ENCODE measurements around the gene LRRC45.
A peak's percentile ranks its signal among the peaks of the same experiment; 100 is the strongest.

The LRRC45 gene

GRCh38 chr17:82021107-82021899 is 1.8 kb upstream of the LRRC45 start:
- Histone ChIP-seq H3K9ac (ENCODE audit: low read length) (peak overlapping the region; percentile 99), H3K36me3 (ENCODE audit: low read length) (no peaks in the 10 kb centered on the region), H3K9me3 (ENCODE audit: insufficient read depth, low read length) (no peaks in the 10 kb centered on the region), H3K4me2 (ENCODE audit: low read depth, low read length, poor library complexity, severe bottlenecking) (peak overlapping the region; percentile 89), H3K4me3 (ENCODE audit: insufficient read depth, low read length, poor library complexity, severe bottlenecking) (peak overlapping the region; percentile 97), H2AFZ (ENCODE audit: low read depth, low read length, severe bottlenecking) (no peak overlapping the region), H3K9me2 (replicated peaks; ENCODE audit: insufficient read depth, low read length) (no peaks in the 10 kb centered on the region), H3K27ac (ENCODE audit: low read depth, low read length) (peak overlapping the region; percentile 73), H3K27me3 (ENCODE audit: low read length) (no peaks in the 10 kb centered on the region), H3F3A (ENCODE audit: insufficient read depth) (0 out of 2 replicates have a peak, but pooled peaks cover 6% of the 10 kb centered on the region), H3K79me2 (ENCODE audit: insufficient read depth, low read length) (peaks cover 25% of the 10 kb centered on the region), H4K20me1 (ENCODE audit: low read depth, low read length) (no peaks in the 10 kb centered on the region)
- no peak for TF ChIP-seq EZH2phosphoT487 (conservative IDR thresholded peaks at IDR 0.05; ENCODE audit: low read length)
- TF ChIP-seq CTCF (IDR thresholded peaks at IDR 0.05; ENCODE audit: insufficient read depth, low read length, poor library complexity, severe bottlenecking), result peak; percentile 66

- Histone ChIP-seq H3K36me3 (ENCODE audit: low read length) (no peaks in the 10 kb centered on the region), H2AFZ (ENCODE audit: low read depth, low read length, severe bottlenecking) (no peak overlapping the region), H3F3A (ENCODE audit: insufficient read depth) (0 out of 2 replicates have a peak, but pooled peaks cover 6% of the 10 kb centered on the region), H3K4me3 (ENCODE audit: insufficient read depth, low read length, poor library complexity, severe bottlenecking) (peak overlapping the region; percentile 97), H3K27ac (ENCODE audit: low read depth, low read length) (peak overlapping the region; percentile 73), H3K9ac (ENCODE audit: low read length) (peak overlapping the region; percentile 99), H3K9me2 (replicated peaks; ENCODE audit: insufficient read depth, low read length) (no peaks in the 10 kb centered on the region), H3K79me2 (ENCODE audit: insufficient read depth, low read length) (peaks cover 25% of the 10 kb centered on the region), H4K20me1 (ENCODE audit: low read depth, low read length) (no peaks in the 10 kb centered on the region), H3K9me3 (ENCODE audit: insufficient read depth, low read length) (no peaks in the 10 kb centered on the region), H3K27me3 (ENCODE audit: low read length) (no peaks in the 10 kb centered on the region), H3K4me2 (ENCODE audit: low read depth, low read length, poor library complexity, severe bottlenecking) (peak overlapping the region; percentile 89)
- TF ChIP-seq CTCF (IDR thresholded peaks at IDR 0.05; ENCODE audit: insufficient read depth, low read length, poor library complexity, severe bottlenecking) (no peak), EZH2phosphoT487 (conservative IDR thresholded peaks at IDR 0.05; ENCODE audit: low read length) (no peak)
Observed at GRCh38 chr17:82021900-82022309, 1.2 kb upstream of the LRRC45 start.

- Histone ChIP-seq H3K4me3 (ENCODE audit: insufficient read depth, low read length, poor library complexity, severe bottlenecking) (peak within 1 kb of the TSS; percentile 97), H3K9ac (ENCODE audit: low read length) (peak within 1 kb of the TSS; percentile 99), H4K20me1 (ENCODE audit: low read depth, low read length) (no peaks in the 10 kb centered on the region), H3K9me3 (ENCODE audit: insufficient read depth, low read length) (no peaks in the 10 kb centered on the region), H3K9me2 (replicated peaks; ENCODE audit: insufficient read depth, low read length) (no peaks in the 10 kb centered on the region), H3K27ac (ENCODE audit: low read depth, low read length) (peak within 1 kb of the TSS; percentile 73), H3K79me2 (ENCODE audit: insufficient read depth, low read length) (peaks cover 25% of the 10 kb centered on the region), H2AFZ (ENCODE audit: low read depth, low read length, severe bottlenecking) (peak within 1 kb of the TSS; percentile 72), H3K36me3 (ENCODE audit: low read length) (no peaks in the 10 kb centered on the region), H3F3A (ENCODE audit: insufficient read depth) (0 out of 2 replicates have a peak, but pooled peaks cover 6% of the 10 kb centered on the region), H3K27me3 (ENCODE audit: low read length) (no peaks in the 10 kb centered on the region), H3K4me2 (ENCODE audit: low read depth, low read length, poor library complexity, severe bottlenecking) (peak within 1 kb of the TSS; percentile 89)
- TF ChIP-seq EZH2phosphoT487 (conservative IDR thresholded peaks at IDR 0.05; ENCODE audit: low read length) (no peak), CTCF (IDR thresholded peaks at IDR 0.05; ENCODE audit: insufficient read depth, low read length, poor library complexity, severe bottlenecking) (no peak)
Observed at GRCh38 chr17:82022310-82022980, 660 bp upstream of the LRRC45 start, which contains the start of gene CENPX. TSS of gene CENPX (minus strand) at chr17:82022878. CDS start at chr17:82022861, 17 bp downstream.
